Measurements from ENCODE around the gene ZNG1C.
"Not testable (repeated sequence)": the region's sequence is repeated elsewhere in the genome, so short reads cannot be mapped to it uniquely, and the experiment has no call there.

The ZNG1C gene

GRCh38 chr9:68241683-68242082 is at the start of gene ZNG1C:
Gene ZNG1C (plus strand): TSS chr9:68241983. CDS start chr9:68242032, 49 bp downstream.
- not testable (repeated sequence) for H3K27ac Mint-ChIP-seq; H3K27me3 Mint-ChIP-seq (ENCODE audit: low read depth); H3K4me1 Mint-ChIP-seq (ENCODE audit: low read depth); H3K36me3 Mint-ChIP-seq (ENCODE audit: low read depth); H3K9me3 Mint-ChIP-seq; H3K4me3 Mint-ChIP-seq

GRCh38 chr9:68242437-68242836 is 654 bp downstream of the ZNG1C start:
- not testable (repeated sequence) for H3K36me3 Mint-ChIP-seq (ENCODE audit: low read depth); H3K4me3 Mint-ChIP-seq; H3K4me1 Mint-ChIP-seq (ENCODE audit: low read depth); H3K27ac Mint-ChIP-seq; H3K9me3 Mint-ChIP-seq; H3K27me3 Mint-ChIP-seq (ENCODE audit: low read depth)

- not testable (repeated sequence) for H3K36me3 Mint-ChIP-seq (ENCODE audit: low read depth); H3K27ac Mint-ChIP-seq; H3K4me3 Mint-ChIP-seq; H3K4me1 Mint-ChIP-seq (ENCODE audit: low read depth); H3K27me3 Mint-ChIP-seq (ENCODE audit: low read depth); H3K9me3 Mint-ChIP-seq
Observed at GRCh38 chr9:68281041-68281440, 39.3 kb downstream of the ZNG1C start.

- not testable (repeated sequence) for H3K27ac Mint-ChIP-seq; H3K9me3 Mint-ChIP-seq; H3K36me3 Mint-ChIP-seq (ENCODE audit: low read depth); H3K27me3 Mint-ChIP-seq (ENCODE audit: low read depth); H3K4me3 Mint-ChIP-seq; H3K4me1 Mint-ChIP-seq (ENCODE audit: low read depth)
Observed at GRCh38 chr9:68302567-68302966, 60.8 kb downstream of the ZNG1C start, which contains the start of gene FOXD4L3. Gene FOXD4L3 (plus strand): TSS chr9:68302867. CDS start chr9:68302952, 85 bp downstream.

GRCh38 chr9:68303771-68304170 is 62.0 kb downstream of the ZNG1C start:
- not testable (repeated sequence) for H3K27me3 Mint-ChIP-seq (ENCODE audit: low read depth); H3K4me1 Mint-ChIP-seq (ENCODE audit: low read depth); H3K9me3 Mint-ChIP-seq; H3K4me3 Mint-ChIP-seq; H3K27ac Mint-ChIP-seq; H3K36me3 Mint-ChIP-seq (ENCODE audit: low read depth)

- not testable (repeated sequence) for H3K4me1 Mint-ChIP-seq (ENCODE audit: low read depth); H3K27me3 Mint-ChIP-seq (ENCODE audit: low read depth); H3K9me3 Mint-ChIP-seq; H3K27ac Mint-ChIP-seq; H3K36me3 Mint-ChIP-seq (ENCODE audit: low read depth); H3K4me3 Mint-ChIP-seq
Observed at GRCh38 chr9:68304212-68304611, 62.4 kb downstream of the ZNG1C start.

GRCh38 chr9:68304777-68305176 is 63.0 kb downstream of the ZNG1C start:
- not testable (repeated sequence) for H3K4me3 Mint-ChIP-seq; H3K27ac Mint-ChIP-seq; H3K9me3 Mint-ChIP-seq; H3K4me1 Mint-ChIP-seq (ENCODE audit: low read depth); H3K36me3 Mint-ChIP-seq (ENCODE audit: low read depth); H3K27me3 Mint-ChIP-seq (ENCODE audit: low read depth)

GRCh38 chr9:68305680-68306285 is 64.0 kb downstream of the ZNG1C start:
- not testable (repeated sequence) for H3K4me3 Mint-ChIP-seq; H3K4me1 Mint-ChIP-seq (ENCODE audit: low read depth); H3K36me3 Mint-ChIP-seq (ENCODE audit: low read depth); H3K27ac Mint-ChIP-seq; H3K9me3 Mint-ChIP-seq; H3K27me3 Mint-ChIP-seq (ENCODE audit: low read depth)

GRCh38 chr9:68306391-68306964 is 64.7 kb downstream of the ZNG1C start:
- not testable (repeated sequence) for H3K27me3 Mint-ChIP-seq (ENCODE audit: low read depth); H3K36me3 Mint-ChIP-seq (ENCODE audit: low read depth)

GRCh38 chr9:68307127-68307526 is 65.3 kb downstream of the ZNG1C start:
- H3K9me3 Mint-ChIP-seq; H3K4me1 Mint-ChIP-seq (ENCODE audit: low read depth); H3K27me3 Mint-ChIP-seq (ENCODE audit: low read depth); H3K36me3 Mint-ChIP-seq (ENCODE audit: low read depth); H3K4me3 Mint-ChIP-seq; H3K27ac Mint-ChIP-seq: not testable (repeated sequence)

More at GRCh38 chr9:68306391-68306964, 64.7 kb downstream of the ZNG1C start:
- H3K9me3 Mint-ChIP-seq; H3K4me1 Mint-ChIP-seq (ENCODE audit: low read depth); H3K27ac Mint-ChIP-seq; H3K4me3 Mint-ChIP-seq: not testable (repeated sequence)

- not testable (repeated sequence) for H3K27me3 Mint-ChIP-seq (ENCODE audit: low read depth); H3K27ac Mint-ChIP-seq; H3K36me3 Mint-ChIP-seq (ENCODE audit: low read depth); H3K9me3 Mint-ChIP-seq; H3K4me1 Mint-ChIP-seq (ENCODE audit: low read depth); H3K4me3 Mint-ChIP-seq
Observed at GRCh38 chr9:68307654-68308053, 65.9 kb downstream of the ZNG1C start.

- not testable (repeated sequence) for H3K4me3 Mint-ChIP-seq; H3K36me3 Mint-ChIP-seq (ENCODE audit: low read depth); H3K27ac Mint-ChIP-seq; H3K9me3 Mint-ChIP-seq; H3K27me3 Mint-ChIP-seq (ENCODE audit: low read depth); H3K4me1 Mint-ChIP-seq (ENCODE audit: low read depth)
Observed at GRCh38 chr9:68311208-68311607, 69.4 kb downstream of the ZNG1C start.

- not testable (repeated sequence) for H3K4me1 Mint-ChIP-seq (ENCODE audit: low read depth); H3K27ac Mint-ChIP-seq; H3K27me3 Mint-ChIP-seq (ENCODE audit: low read depth); H3K4me3 Mint-ChIP-seq; H3K36me3 Mint-ChIP-seq (ENCODE audit: low read depth); H3K9me3 Mint-ChIP-seq
Observed at GRCh38 chr9:68318209-68318608, 76.4 kb downstream of the ZNG1C start.

GRCh38 chr9:68323749-68324148 is 82.0 kb downstream of the ZNG1C start:
- not testable (repeated sequence) for H3K9me3 Mint-ChIP-seq; H3K4me1 Mint-ChIP-seq (ENCODE audit: low read depth); H3K27me3 Mint-ChIP-seq (ENCODE audit: low read depth)

GRCh38 chr9:68324518-68324917 is 82.7 kb downstream of the ZNG1C start:
- not testable (repeated sequence) for H3K36me3 Mint-ChIP-seq (ENCODE audit: low read depth); H3K27ac Mint-ChIP-seq; H3K27me3 Mint-ChIP-seq (ENCODE audit: low read depth); H3K4me3 Mint-ChIP-seq; H3K4me1 Mint-ChIP-seq (ENCODE audit: low read depth); H3K9me3 Mint-ChIP-seq

More at GRCh38 chr9:68323749-68324148, 82.0 kb downstream of the ZNG1C start:
- H3K27ac Mint-ChIP-seq; H3K4me3 Mint-ChIP-seq; H3K36me3 Mint-ChIP-seq (ENCODE audit: low read depth): not testable (repeated sequence)

- H3K9me3 Mint-ChIP-seq; H3K4me1 Mint-ChIP-seq (ENCODE audit: low read depth); H3K27me3 Mint-ChIP-seq (ENCODE audit: low read depth); H3K27ac Mint-ChIP-seq; H3K4me3 Mint-ChIP-seq; H3K36me3 Mint-ChIP-seq (ENCODE audit: low read depth): not testable (repeated sequence)
Observed at GRCh38 chr9:68329106-68329505, 87.3 kb downstream of the ZNG1C start.

Data from T-helper 1 cell treated with Interleukin-12 subunit alpha and Interleukin-12 subunit beta and Interleukin-4 antibody, amounts not matched to agents 30 μg/mL and 1 μg/mL, for 36 hours (primary cell).